Measurements from ENCODE around the gene MYOM3. TPM values are rescaled to one million over a fixed set of nuclear protein-coding genes. Genes with fewer than 3 reads are reported as not detected.

Gene MYOM3
- total RNA-seq, 1 experiment from 2014 or later = 7.9 TPM

- TF ChIP-seq MAX (IDR thresholded peaks at IDR 0.05) = no peak
- TF ChIP-seq SP1 (IDR thresholded peaks at IDR 0.05; ENCODE audit: low read depth) = no peak
- no peak for TF ChIP-seq ELF1 (IDR thresholded peaks at IDR 0.05; ENCODE audit: borderline replicate concordance, low read depth)
- no peak for TF ChIP-seq EGR1 (IDR thresholded peaks at IDR 0.05; ENCODE audit: low read depth)
Measured at GRCh38 chr1:24021403-24022266, 90.3 kb downstream of the MYOM3 start (continued).

GRCh38 chr1:24020470-24020869 is 91.5 kb downstream of the MYOM3 start:
- no peak overlapping the region for H2AFZ ChIP-seq (ENCODE audit: low read depth, low read length, poor library complexity, severe bottlenecking)
- no peak overlapping the region for H3K27ac ChIP-seq (ENCODE audit: low read depth, low read length)
- H4K20me1 ChIP-seq (ENCODE audit: insufficient read depth) = no peaks in the 10 kb centered on the region
- DNase-seq (ENCODE audit: low read depth, low spot score) (no peak), ATAC-seq (no peak)
- no peak overlapping the region for H3K9ac ChIP-seq (ENCODE audit: low read length)
- CTCF ChIA-PET = no interaction called here
- no peaks in the 10 kb centered on the region for H3K9me3 ChIP-seq (ENCODE audit: control insufficient read depth in 1 of 2, insufficient read depth in 1 of 2, low read depth in 1 of 2, low read length in 2 of 2)
- H3K4me1 ChIP-seq (ENCODE audit: control insufficient read depth in 1 of 2, insufficient read depth in 2 of 2, low read length in 2 of 2) = peaks cover 43 to 48% of the 10 kb centered on the region in 2 experiments
- no peaks in the 10 kb centered on the region for H3K27me3 ChIP-seq (ENCODE audit: insufficient read depth, low read length)
- no peak overlapping the region for H3K4me2 ChIP-seq (ENCODE audit: low read length)
- H3K9me2 ChIP-seq (ENCODE audit: insufficient read depth) = no peaks in the 10 kb centered on the region
- RAD21 ChIA-PET (ENCODE audit: low non-redundant PET in 1 of 2, low total read pairs in 2 of 2, uncharacterized antibody in 2 of 2, unreplicated experiment in 2 of 2) = no interaction called here
- no TSS peak for BruUV-seq (replicated peaks)
- no peak overlapping the region for H3K4me3 ChIP-seq (replicated peaks in 1 of 2; ENCODE audit: low read depth in 1 of 2, low read length in 2 of 2)
- H3K79me2 ChIP-seq (ENCODE audit: insufficient read depth, low read length) = no peaks in the 10 kb centered on the region
- H3K36me3 ChIP-seq (ENCODE audit: control insufficient read depth in 1 of 2, insufficient read depth in 2 of 2, low read length in 2 of 2) = no peaks in the 10 kb centered on the region
- intact Hi-C loops (cut with micrococcal nuclease) = no loop called here
- TF ChIP-seq ZBTB33 (IDR thresholded peaks at IDR 0.05; ENCODE audit: extremely low read depth, insufficient replicate concordance, low read length) (no peak), CBX3 (IDR thresholded peaks at IDR 0.05; ENCODE audit: low read depth) (no peak), REST (IDR thresholded peaks at IDR 0.05; ENCODE audit: low read depth) (no peak), ELF1 (IDR thresholded peaks at IDR 0.05; ENCODE audit: borderline replicate concordance, low read depth) (no peak), EZH2 (IDR thresholded peaks at IDR 0.05) (no peak), JUND (IDR thresholded peaks at IDR 0.05) (no peak), CTCF (IDR thresholded peaks at IDR 0.05 in 2 of 3, conservative IDR thresholded peaks at IDR 0.05 in 1 of 3; ENCODE audit: borderline replicate concordance in 1 of 3, insufficient read depth in 1 of 3, low read depth in 2 of 3, low read length in 2 of 3) (no peak), EZH2phosphoT487 (IDR thresholded peaks at IDR 0.05; ENCODE audit: borderline replicate concordance) (no peak), SP1 (IDR thresholded peaks at IDR 0.05; ENCODE audit: low read depth) (no peak), YY1 (IDR thresholded peaks at IDR 0.05; ENCODE audit: extremely low read depth, insufficient replicate concordance, low read depth, low read length) (no peak)
- POLR2A ChIA-PET = no interaction called here
